Activated naive CD4-positive, alpha-beta T cell treated with anti-CD3 and anti-CD28 coated beads, Interleukin-2, amount 50 U/mL, for 24 hours (primary cell): ENCODE results near the gene NOP14.
"Not testable (repeated sequence)": the region's sequence is repeated elsewhere in the genome, so short reads cannot be mapped to it uniquely, and the experiment has no call there.

Experiments used
- H3K27ac Mint-ChIP-seq: one replicate; pipeline ENCODE4 v1.8.0; 2021; ENCODE audit warnings: mild to moderate bottlenecking, mixed read lengths
- H3K27me3 Mint-ChIP-seq: one replicate; pipeline ENCODE4 v1.8.0; 2021; ENCODE audit warnings: mixed read lengths
- H3K36me3 Mint-ChIP-seq: one replicate; pipeline ENCODE4 v1.8.0; 2021; ENCODE audit warnings: mixed read lengths
- H3K4me1 Mint-ChIP-seq: one replicate; pipeline ENCODE4 v1.8.0; 2021; ENCODE audit warnings: mixed read lengths
- H3K4me3 Mint-ChIP-seq: one replicate; pipeline ENCODE4 v1.8.0; 2021; ENCODE audit warnings: mild to moderate bottlenecking, mixed read lengths
- H3K9me3 Mint-ChIP-seq: one replicate; pipeline ENCODE4 v1.8.0; 2021; ENCODE audit warnings: mixed read lengths

The NOP14 gene

DNA sequence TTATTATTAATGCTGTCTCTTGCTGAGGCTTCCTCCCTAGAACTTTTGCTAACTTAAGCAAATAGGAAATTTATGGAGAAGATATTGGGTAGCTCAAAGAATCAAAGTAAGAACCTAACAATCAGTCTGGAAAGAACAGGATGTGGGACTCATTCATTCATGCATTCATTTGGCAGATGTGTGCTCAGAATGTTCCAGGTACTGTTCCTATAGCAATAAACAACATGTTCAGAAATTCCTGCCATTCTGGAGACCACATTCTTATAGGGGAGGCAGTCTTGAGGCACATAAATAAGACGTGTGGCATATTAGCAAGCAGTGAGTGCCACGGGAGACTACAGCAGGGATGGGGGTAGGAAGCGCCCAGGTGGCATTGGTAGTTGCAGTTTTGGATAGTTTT is 5.2 kb upstream of the NOP14 start:
- Mint-ChIP-seq H3K9me3 (no peaks in the 10 kb centered on the region), H3K27me3 (no peaks in the 10 kb centered on the region), H3K36me3 (no peaks in the 10 kb centered on the region), H3K4me3 (no peak overlapping the region), H3K4me1 (peaks cover 6% of the 10 kb centered on the region), H3K27ac (no peak overlapping the region)

GRCh38 chr4:2965262-2965661 is 2.1 kb upstream of the NOP14 start:
- peaks cover 14% of the 10 kb centered on the region for H3K4me1 Mint-ChIP-seq
- no peaks in the 10 kb centered on the region for H3K27me3 Mint-ChIP-seq
- H3K9me3 Mint-ChIP-seq = no peaks in the 10 kb centered on the region
- H3K36me3 Mint-ChIP-seq = peaks cover 8% of the 10 kb centered on the region
- H3K27ac Mint-ChIP-seq = no peak overlapping the region
- H3K4me3 Mint-ChIP-seq = peak overlapping the region; percentile 95

GRCh38 chr4:2964706-2965258 is 1.6 kb upstream of the NOP14 start:
- peaks cover 8% of the 10 kb centered on the region for H3K36me3 Mint-ChIP-seq
- H3K27me3 Mint-ChIP-seq = no peaks in the 10 kb centered on the region
- H3K4me3 Mint-ChIP-seq = peak overlapping the region; percentile 95
- no peak overlapping the region for H3K27ac Mint-ChIP-seq
- peaks cover 17% of the 10 kb centered on the region for H3K4me1 Mint-ChIP-seq
- no peaks in the 10 kb centered on the region for H3K9me3 Mint-ChIP-seq

DNA sequence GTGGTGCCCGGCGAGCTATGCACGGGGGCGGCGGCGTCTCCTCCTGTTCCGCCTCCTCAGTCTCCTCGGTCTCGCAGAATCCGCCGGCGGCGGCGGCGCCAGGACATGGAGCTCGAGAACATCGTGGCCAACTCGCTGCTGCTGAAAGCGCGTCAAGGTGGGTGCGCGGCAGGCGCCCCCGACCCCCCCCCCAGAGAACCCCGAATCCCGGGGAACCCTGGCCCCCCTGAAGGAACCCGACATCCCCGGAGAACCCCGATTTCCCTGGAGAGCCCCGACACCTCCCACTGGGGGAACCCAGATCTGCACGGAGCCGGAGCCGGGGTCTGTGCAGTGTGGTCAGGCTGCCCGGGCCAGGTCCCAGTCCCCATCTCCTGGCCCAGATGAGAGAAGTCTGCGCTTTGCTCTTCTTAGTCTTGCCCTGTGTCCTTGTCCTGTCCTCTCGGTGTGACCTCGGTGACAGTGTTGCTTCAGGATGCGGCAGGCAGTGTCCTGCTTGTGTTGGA is 813 bp upstream of the NOP14 start:
- H3K4me1 Mint-ChIP-seq = peaks cover 21% of the 10 kb centered on the region
- H3K27ac Mint-ChIP-seq = peak overlapping the region; percentile 68
- H3K4me3 Mint-ChIP-seq = peak overlapping the region; percentile 95
- no peaks in the 10 kb centered on the region for H3K27me3 Mint-ChIP-seq
- no peaks in the 10 kb centered on the region for H3K9me3 Mint-ChIP-seq
- H3K36me3 Mint-ChIP-seq = peaks cover 8% of the 10 kb centered on the region

DNA sequence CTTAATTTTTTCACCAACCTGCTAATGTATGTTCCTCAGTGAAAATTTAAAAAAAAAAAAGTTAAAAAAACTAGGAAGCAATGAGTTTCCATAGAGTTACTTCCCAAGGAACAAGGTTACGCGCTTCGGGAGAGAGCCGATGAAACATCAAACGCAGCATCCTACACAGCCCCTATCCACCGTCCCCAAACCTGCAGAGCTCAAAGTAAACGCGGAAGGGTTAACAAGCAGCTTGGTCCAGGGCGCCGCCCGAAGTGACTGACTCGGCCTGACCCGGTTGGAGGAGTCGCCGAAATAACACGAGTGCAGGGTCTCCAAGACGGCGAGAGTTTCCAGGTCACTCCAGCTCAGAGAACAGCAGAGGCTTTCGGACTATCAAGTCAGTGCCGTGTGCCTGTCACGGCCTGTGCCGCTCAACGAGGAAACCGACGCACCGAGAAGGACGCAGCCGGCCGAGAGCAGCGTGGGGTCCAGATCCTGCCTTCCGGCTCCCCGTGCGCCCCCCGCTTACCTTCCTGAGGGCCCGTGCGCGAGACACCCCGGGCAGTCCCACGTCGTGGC is 512 bp downstream of the NOP14 start:
- no peaks in the 10 kb centered on the region for H3K9me3 Mint-ChIP-seq
- peaks cover 34% of the 10 kb centered on the region for H3K4me1 Mint-ChIP-seq
- H3K27me3 Mint-ChIP-seq = no peaks in the 10 kb centered on the region
- H3K27ac Mint-ChIP-seq = peak overlapping the region; percentile 88
- peak overlapping the region; percentile 95 for H3K4me3 Mint-ChIP-seq
- H3K36me3 Mint-ChIP-seq = peaks cover 13% of the 10 kb centered on the region

GRCh38 chr4:2961811-2962441 is 1.3 kb downstream of the NOP14 start:
- Mint-ChIP-seq H3K27me3 (no peaks in the 10 kb centered on the region), H3K4me3 (peak overlapping the region; percentile 95), H3K36me3 (peaks cover 16% of the 10 kb centered on the region), H3K9me3 (no peaks in the 10 kb centered on the region), H3K4me1 (peaks cover 39% of the 10 kb centered on the region), H3K27ac (peak overlapping the region; percentile 88)

- H3K4me1 Mint-ChIP-seq = peaks cover 42% of the 10 kb centered on the region
- peak overlapping the region; percentile 88 for H3K27ac Mint-ChIP-seq
These were observed 1.8 kb downstream of the NOP14 start for GRCh38 chr4:2961421-2961810.

DNA sequence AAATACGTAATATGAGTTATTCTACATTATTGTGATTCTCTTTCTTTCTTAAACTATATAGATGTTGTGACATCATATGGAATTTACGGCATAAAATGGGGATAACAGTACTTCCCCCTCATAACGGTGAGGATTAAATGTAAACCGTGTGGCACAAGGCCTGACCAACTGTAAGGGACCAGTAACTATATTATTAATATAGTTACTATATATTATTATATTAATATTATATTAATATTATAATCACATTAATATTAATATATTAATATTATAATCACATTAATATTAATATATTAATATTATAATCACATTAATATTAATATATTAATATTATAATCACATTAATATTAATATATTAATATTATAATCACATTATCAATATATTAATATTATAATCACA is 2.8 kb downstream of the NOP14 start:
- H3K4me3 Mint-ChIP-seq = peak overlapping the region; percentile 69
- peaks cover 21% of the 10 kb centered on the region for H3K36me3 Mint-ChIP-seq
- H3K9me3 Mint-ChIP-seq, H3K27me3 Mint-ChIP-seq: not testable (repeated sequence)
- H3K4me1 Mint-ChIP-seq = peaks cover 50% of the 10 kb centered on the region
- H3K27ac Mint-ChIP-seq = peak overlapping the region; percentile 65

More at GRCh38 chr4:2961421-2961810, 1.8 kb downstream of the NOP14 start:
- Mint-ChIP-seq H3K36me3 (peaks cover 19% of the 10 kb centered on the region), H3K4me3 (peak overlapping the region; percentile 95), H3K27me3 (no peaks in the 10 kb centered on the region), H3K9me3 (no peaks in the 10 kb centered on the region)

GRCh38 chr4:2958446-2958845 is 4.8 kb downstream of the NOP14 start:
- no peaks in the 10 kb centered on the region for H3K27me3 Mint-ChIP-seq
- H3K27ac Mint-ChIP-seq = peak overlapping the region; percentile 76
- H3K4me3 Mint-ChIP-seq = peak overlapping the region; percentile 53
- no peaks in the 10 kb centered on the region for H3K9me3 Mint-ChIP-seq
- H3K36me3 Mint-ChIP-seq = peaks cover 26% of the 10 kb centered on the region
- H3K4me1 Mint-ChIP-seq = peaks cover 60% of the 10 kb centered on the region

DNA sequence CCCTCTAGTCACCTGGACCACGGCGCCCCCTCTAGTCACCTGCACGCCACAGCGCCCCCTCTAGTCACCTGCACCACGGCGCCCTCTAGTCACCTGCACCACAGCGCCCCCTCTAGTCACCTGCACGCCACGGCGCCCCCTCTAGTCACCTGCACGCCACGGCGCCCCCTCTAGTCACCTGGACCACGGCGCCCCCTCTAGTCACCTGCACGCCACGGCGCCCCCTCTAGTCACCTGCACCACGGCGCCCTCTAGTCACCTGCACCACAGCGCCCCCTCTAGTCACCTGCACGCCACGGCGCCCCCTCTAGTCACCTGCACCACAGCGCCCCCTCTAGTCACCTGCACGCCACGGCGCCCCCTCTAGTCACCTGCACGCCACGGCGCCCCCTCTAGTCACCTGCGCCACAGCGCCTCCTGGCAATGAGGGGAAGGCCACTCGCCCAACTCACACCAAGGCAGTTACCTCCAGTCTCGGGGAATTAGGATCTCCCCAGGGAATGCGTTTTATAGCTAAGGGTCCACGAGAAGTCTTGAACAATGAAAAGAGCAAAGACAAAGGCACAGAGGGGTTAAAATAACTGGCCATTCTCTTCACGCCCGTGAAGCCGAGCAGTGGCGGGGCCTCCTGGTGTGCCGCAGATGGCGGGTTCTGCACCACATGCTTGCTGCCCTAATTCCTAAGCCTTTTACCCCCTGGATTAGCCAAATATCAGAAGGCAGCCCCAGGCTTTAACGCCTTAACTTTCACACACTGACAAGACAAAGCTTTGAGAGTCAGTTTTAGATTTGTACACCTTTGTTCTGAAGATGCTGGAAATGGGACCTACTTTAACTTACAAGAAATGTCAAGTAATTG is 7.8 kb downstream of the NOP14 start:
- not testable (repeated sequence) for H3K9me3 Mint-ChIP-seq, H3K27me3 Mint-ChIP-seq
- peaks cover 25% of the 10 kb centered on the region for H3K36me3 Mint-ChIP-seq
- peak overlapping the region; percentile 15 for H3K4me3 Mint-ChIP-seq
- peak overlapping the region; percentile 55 for H3K27ac Mint-ChIP-seq
- peaks cover 63% of the 10 kb centered on the region for H3K4me1 Mint-ChIP-seq

- Mint-ChIP-seq H3K9me3 (no peaks in the 10 kb centered on the region), H3K4me1 (peaks cover 61% of the 10 kb centered on the region), H3K4me3 (peak overlapping the region; percentile 82), H3K27me3 (no peaks in the 10 kb centered on the region), H3K36me3 (peaks cover 26% of the 10 kb centered on the region), H3K27ac (peak overlapping the region; percentile 97)
These were observed 8.6 kb downstream of the NOP14 start for GRCh38 chr4:2954358-2955185.

GRCh38 chr4:2953496-2953895 is 9.7 kb downstream of the NOP14 start:
- Mint-ChIP-seq H3K27ac (peak overlapping the region; percentile 97), H3K4me3 (peak overlapping the region; percentile 82), H3K36me3 (peaks cover 25% of the 10 kb centered on the region), H3K9me3 (no peaks in the 10 kb centered on the region), H3K27me3 (no peaks in the 10 kb centered on the region), H3K4me1 (peaks cover 54% of the 10 kb centered on the region)

DNA sequence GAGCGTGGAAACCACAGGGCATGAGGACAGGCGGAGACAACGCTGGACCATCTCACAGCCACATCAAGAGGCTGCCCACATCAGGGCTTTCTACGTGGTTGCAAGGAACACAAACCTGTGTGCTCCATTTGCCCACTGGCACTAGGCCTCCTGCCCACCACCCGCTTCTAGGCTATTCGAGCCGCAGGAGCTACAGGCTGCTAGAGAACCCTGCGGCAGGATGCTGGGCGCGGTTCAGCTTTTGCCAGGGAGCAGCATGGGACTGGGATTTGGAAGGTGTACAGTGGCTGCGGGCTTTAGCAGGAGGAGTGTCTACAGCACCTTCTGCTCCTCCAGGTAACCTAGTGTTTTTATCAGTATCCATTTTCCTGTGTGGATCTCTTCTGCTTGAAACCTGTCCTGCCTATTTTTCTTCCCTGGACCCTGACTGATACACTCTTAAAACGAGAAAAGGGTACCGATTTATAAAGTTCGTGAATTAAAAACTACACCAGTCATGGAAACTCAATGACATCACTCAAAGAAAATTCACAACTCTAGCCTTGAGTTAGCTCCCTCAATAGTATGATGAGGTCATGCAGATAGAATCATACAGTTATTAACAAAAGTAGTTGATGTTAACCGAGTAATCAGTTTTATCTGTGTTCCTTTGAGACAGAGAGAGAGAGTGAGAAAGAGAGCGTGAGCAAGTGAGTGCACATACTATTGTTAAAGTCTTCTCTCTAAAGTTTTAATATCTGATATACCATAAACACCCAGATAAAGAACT is 12.8 kb downstream of the NOP14 start:
- peak overlapping the region; percentile 68 for H3K27ac Mint-ChIP-seq

DNA sequence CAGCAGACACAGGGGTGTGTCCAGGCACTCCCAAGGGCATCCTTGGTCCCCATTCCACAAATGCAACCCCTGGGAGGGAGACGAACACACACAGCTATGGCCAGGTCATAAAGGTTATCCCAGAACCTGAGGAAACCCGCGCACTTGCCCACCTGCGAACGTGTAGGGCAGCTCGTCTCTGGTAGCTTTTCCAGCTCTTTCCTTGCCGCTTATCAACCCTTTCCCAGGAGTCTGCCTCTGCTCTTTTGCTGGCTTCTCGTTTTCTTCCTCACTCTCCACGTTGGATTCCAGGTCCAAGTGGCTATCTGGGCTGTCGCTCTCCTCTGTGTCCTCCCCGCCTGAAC is 13.5 kb downstream of the NOP14 start:
- Mint-ChIP-seq H3K4me3 (no peak overlapping the region), H3K27me3 (no peaks in the 10 kb centered on the region), H3K36me3 (peaks cover 27% of the 10 kb centered on the region), H3K9me3 (no peaks in the 10 kb centered on the region), H3K4me1 (peaks cover 28% of the 10 kb centered on the region), H3K27ac (no peak overlapping the region)

More for the DNA sequence above, 12.8 kb downstream of the NOP14 start:
- peaks cover 29% of the 10 kb centered on the region for H3K4me1 Mint-ChIP-seq
- no peaks in the 10 kb centered on the region for H3K27me3 Mint-ChIP-seq
- no peak overlapping the region for H3K4me3 Mint-ChIP-seq
- no peaks in the 10 kb centered on the region for H3K9me3 Mint-ChIP-seq
- H3K36me3 Mint-ChIP-seq = peaks cover 25% of the 10 kb centered on the region
